WTC11 (cell line): ENCODE measurements around the gene SLX1B.
"Not testable (repeated sequence)": the region's sequence is repeated elsewhere in the genome, so short reads cannot be mapped to it uniquely, and the experiment has no call there.

Experiments used
- CREM ChIP-seq: sonication (generic); formaldehyde crosslinking; IDR thresholded peaks from 2 replicates; pipeline ENCODE4 v1.8.1; 2022; ENCODE audit warnings: mild to moderate bottlenecking, missing genetic modification reagents, moderate library complexity
- CTCF ChIP-seq: fragments of 200-600 bp; IDR thresholded peaks from 2 replicates; pipeline ENCODE4 v1.8.0; 2022; ENCODE audit warnings: antibody characterized with exemption
- IRF1 ChIP-seq: sonication (generic); formaldehyde crosslinking; IDR thresholded peaks from 2 replicates; pipeline ENCODE4 v1.8.0; 2023; ENCODE audit warnings: missing genetic modification reagents
- IRF2 ChIP-seq: sonication (generic); formaldehyde crosslinking; IDR thresholded peaks from 2 replicates; pipeline ENCODE4 v1.8.0; 2022; ENCODE audit warnings: low read depth, missing genetic modification reagents, borderline replicate concordance
- KAT7 ChIP-seq: sonication (generic); formaldehyde crosslinking; IDR thresholded peaks from 2 replicates; pipeline ENCODE4 v1.8.1; 2023; ENCODE audit warnings: missing genetic modification reagents, mild to moderate bottlenecking, borderline replicate concordance
- MAX ChIP-seq: sonication (generic); formaldehyde crosslinking; IDR thresholded peaks from 2 replicates; pipeline ENCODE4 v1.8.0; 2022; ENCODE audit warnings: mild to moderate bottlenecking, missing genetic modification reagents
- TCF7 ChIP-seq: sonication (generic); formaldehyde crosslinking; IDR thresholded peaks from 2 replicates; pipeline ENCODE4 v1.8.0; 2022; ENCODE audit warnings: mild to moderate bottlenecking, low read depth, missing genetic modification reagents, moderate library complexity
- ZBTB21 ChIP-seq: sonication (generic); formaldehyde crosslinking; IDR thresholded peaks from 2 replicates; pipeline ENCODE4 v1.8.1; 2023; ENCODE audit warnings: mild to moderate bottlenecking, missing genetic modification reagents, borderline replicate concordance
- ZNF121 ChIP-seq: sonication (generic); formaldehyde crosslinking; IDR thresholded peaks from 2 replicates; pipeline ENCODE4 v1.8.0; 2023; ENCODE audit warnings: missing genetic modification reagents
- TF ChIP-seq, protein P1 (sequence below): sonication (generic); formaldehyde crosslinking; conservative IDR thresholded peaks from 2 replicates; pipeline ENCODE4 v1.8.1; 2022; ENCODE audit warnings: mild to moderate bottlenecking, missing genetic modification reagents
- TF ChIP-seq, protein P2 (sequence below): sonication (generic); formaldehyde crosslinking; IDR thresholded peaks from 2 replicates; pipeline ENCODE4 v1.8.1; 2022; ENCODE audit warnings: low read depth, mild to moderate bottlenecking, moderate library complexity, missing genetic modification reagents, borderline replicate concordance
- TF ChIP-seq, protein P3 (sequence below): sonication (generic); formaldehyde crosslinking; IDR thresholded peaks from 2 replicates; pipeline ENCODE4 v1.8.1; 2023; ENCODE audit warnings: mild to moderate bottlenecking, missing genetic modification reagents, moderate library complexity
- TF ChIP-seq, protein P4 (sequence below): sonication (generic); formaldehyde crosslinking; IDR thresholded peaks from 2 replicates; pipeline ENCODE4 v1.8.1; 2023; ENCODE audit warnings: mild to moderate bottlenecking, missing genetic modification reagents

GRCh38 chr16:29453754-29454153, 579 bp upstream of the SLX1B start:
- not testable (repeated sequence) for TF ChIP-seq CTCF; CREM (CRISPR knock-in tag); KAT7 (CRISPR knock-in tag); IRF2 (CRISPR knock-in tag); ZNF121; ZBTB21 (CRISPR knock-in tag); IRF1 (CRISPR knock-in tag); TCF7; MAX (CRISPR knock-in tag)
- TF ChIP-seq, protein P1, sequence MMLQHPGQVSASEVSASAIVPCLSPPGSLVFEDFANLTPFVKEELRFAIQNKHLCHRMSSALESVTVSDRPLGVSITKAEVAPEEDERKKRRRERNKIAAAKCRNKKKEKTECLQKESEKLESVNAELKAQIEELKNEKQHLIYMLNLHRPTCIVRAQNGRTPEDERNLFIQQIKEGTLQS (CRISPR knock-in tag) = not testable (repeated sequence)
- TF ChIP-seq, protein P2, sequence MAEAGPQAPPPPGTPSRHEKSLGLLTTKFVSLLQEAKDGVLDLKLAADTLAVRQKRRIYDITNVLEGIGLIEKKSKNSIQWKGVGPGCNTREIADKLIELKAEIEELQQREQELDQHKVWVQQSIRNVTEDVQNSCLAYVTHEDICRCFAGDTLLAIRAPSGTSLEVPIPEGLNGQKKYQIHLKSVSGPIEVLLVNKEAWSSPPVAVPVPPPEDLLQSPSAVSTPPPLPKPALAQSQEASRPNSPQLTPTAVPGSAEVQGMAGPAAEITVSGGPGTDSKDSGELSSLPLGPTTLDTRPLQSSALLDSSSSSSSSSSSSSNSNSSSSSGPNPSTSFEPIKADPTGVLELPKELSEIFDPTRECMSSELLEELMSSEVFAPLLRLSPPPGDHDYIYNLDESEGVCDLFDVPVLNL = not testable (repeated sequence)
- TF ChIP-seq, protein P3, sequence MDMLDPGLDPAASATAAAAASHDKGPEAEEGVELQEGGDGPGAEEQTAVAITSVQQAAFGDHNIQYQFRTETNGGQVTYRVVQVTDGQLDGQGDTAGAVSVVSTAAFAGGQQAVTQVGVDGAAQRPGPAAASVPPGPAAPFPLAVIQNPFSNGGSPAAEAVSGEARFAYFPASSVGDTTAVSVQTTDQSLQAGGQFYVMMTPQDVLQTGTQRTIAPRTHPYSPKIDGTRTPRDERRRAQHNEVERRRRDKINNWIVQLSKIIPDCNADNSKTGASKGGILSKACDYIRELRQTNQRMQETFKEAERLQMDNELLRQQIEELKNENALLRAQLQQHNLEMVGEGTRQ (CRISPR knock-in tag) = not testable (repeated sequence)
- TF ChIP-seq, protein P4, sequence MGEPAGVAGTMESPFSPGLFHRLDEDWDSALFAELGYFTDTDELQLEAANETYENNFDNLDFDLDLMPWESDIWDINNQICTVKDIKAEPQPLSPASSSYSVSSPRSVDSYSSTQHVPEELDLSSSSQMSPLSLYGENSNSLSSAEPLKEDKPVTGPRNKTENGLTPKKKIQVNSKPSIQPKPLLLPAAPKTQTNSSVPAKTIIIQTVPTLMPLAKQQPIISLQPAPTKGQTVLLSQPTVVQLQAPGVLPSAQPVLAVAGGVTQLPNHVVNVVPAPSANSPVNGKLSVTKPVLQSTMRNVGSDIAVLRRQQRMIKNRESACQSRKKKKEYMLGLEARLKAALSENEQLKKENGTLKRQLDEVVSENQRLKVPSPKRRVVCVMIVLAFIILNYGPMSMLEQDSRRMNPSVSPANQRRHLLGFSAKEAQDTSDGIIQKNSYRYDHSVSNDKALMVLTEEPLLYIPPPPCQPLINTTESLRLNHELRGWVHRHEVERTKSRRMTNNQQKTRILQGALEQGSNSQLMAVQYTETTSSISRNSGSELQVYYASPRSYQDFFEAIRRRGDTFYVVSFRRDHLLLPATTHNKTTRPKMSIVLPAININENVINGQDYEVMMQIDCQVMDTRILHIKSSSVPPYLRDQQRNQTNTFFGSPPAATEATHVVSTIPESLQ (CRISPR knock-in tag) = not testable (repeated sequence)
